Kidney (tissue), 11 donors: ENCODE measurements around the gene SIK1. TPM values are rescaled to one million over a fixed set of nuclear protein-coding genes. Genes with fewer than 3 reads are reported as not detected.
"Not testable (repeated sequence)": the region's sequence is repeated elsewhere in the genome, so short reads cannot be mapped to it uniquely, and the experiment has no call there.

ENCODE experiments used
- DNase-seq, 5 donors: peaks; one replicate each; pipeline ENCODE4 v3.0.0-alpha.2; 2013 to 2020
- FAIRE-seq: peaks from 2 replicates; lab custom pipeline; 2012; peaks lifted over from hg19 to GRCh38; lab: Jason Lieb, UNC
- H3K27ac ChIP-seq, 2 donors: one replicate each; pipeline ENCODE4 v1.7.0; 2013; ENCODE audit warnings: low read depth in 2 of 2, low read length in 2 of 2, inconsistent platforms in 1 of 2
- H3K27me3 ChIP-seq: one replicate; pipeline ENCODE4 v1.7.1; 2013; ENCODE audit warnings: low read length, inconsistent platforms; ENCODE audit not compliant: control insufficient read depth, insufficient read depth
- H3K36me3 ChIP-seq, 3 donors: one replicate each; pipeline versions ENCODE4 v1.7.0 to v1.7.1; 2013; ENCODE audit warnings: low read length in 3 of 3, control low read depth in 1 of 3, inconsistent platforms in 1 of 3; ENCODE audit not compliant: insufficient read depth in 3 of 3, control insufficient read depth in 2 of 3
- H3K4me1 ChIP-seq, 3 donors: one replicate each; pipeline versions ENCODE4 v1.7.0 to v1.7.1; 2013; ENCODE audit warnings: low read length in 3 of 3, inconsistent platforms in 1 of 3, low read depth in 1 of 3; ENCODE audit not compliant: control insufficient read depth in 2 of 3, insufficient read depth in 2 of 3
- H3K4me3 ChIP-seq, 3 donors: one replicate each; pipeline versions ENCODE4 v1.7.0 to v1.8.1; 2013; ENCODE audit warnings: low read length in 3 of 3, control low read depth in 1 of 3, inconsistent platforms in 1 of 3
- H3K9ac ChIP-seq, 3 donors: one replicate each; pipeline versions ENCODE4 v1.7.0 to v1.7.1; 2013; ENCODE audit warnings: low read length in 3 of 3, control low read depth in 1 of 3, inconsistent platforms in 1 of 3
- H3K9me3 ChIP-seq, 3 donors: one replicate each; pipeline versions ENCODE4 v1.7.0 to v1.7.1; 2013; ENCODE audit warnings: low read length in 3 of 3, control low read depth in 1 of 3, inconsistent platforms in 1 of 3; ENCODE audit not compliant: control insufficient read depth in 2 of 3, insufficient read depth in 1 of 3
- intact Hi-C: fragments of 100-400 bp; cut with DNase I; formaldehyde crosslinking; loops from one replicate; pipeline ENCODE4 v1.11.1; 2022
- polyA plus RNA-seq: library from polyadenylated mRNA; stranded (reverse); fragments of 350-450 nt; fragmentation: Illumina TruSeq; extraction: RNeasy Lipid Tissue Mini Kit (QIAGEN cat#74804); gene quantifications from one replicate; pipeline ENCODE4 v1.2.3, GENCODE V29; 2014; ENCODE audit warnings: low read depth, low replicate concordance; ENCODE audit not compliant: insufficient read depth
- total RNA-seq: library from RNA; stranded (reverse); fragmentation: NEBNext Ultra II Directional; extraction: Animal tissue kit (Norgen Biotek cat#: 25700); gene quantifications from one replicate; pipeline ENCODE4 v1.2.1, GENCODE V29; 2021
- donor health status: control.
- donor health status: control.
- donor health status: DM: yes; HTN: yes; CAD: no.
- donor health status: Normal renal cell carcinoma (clear cell type).

Gene SIK1
- total and polyA plus RNA-seq, 2 donors from 2014 or later: 3.4 to 24.9 TPM

DNA sequence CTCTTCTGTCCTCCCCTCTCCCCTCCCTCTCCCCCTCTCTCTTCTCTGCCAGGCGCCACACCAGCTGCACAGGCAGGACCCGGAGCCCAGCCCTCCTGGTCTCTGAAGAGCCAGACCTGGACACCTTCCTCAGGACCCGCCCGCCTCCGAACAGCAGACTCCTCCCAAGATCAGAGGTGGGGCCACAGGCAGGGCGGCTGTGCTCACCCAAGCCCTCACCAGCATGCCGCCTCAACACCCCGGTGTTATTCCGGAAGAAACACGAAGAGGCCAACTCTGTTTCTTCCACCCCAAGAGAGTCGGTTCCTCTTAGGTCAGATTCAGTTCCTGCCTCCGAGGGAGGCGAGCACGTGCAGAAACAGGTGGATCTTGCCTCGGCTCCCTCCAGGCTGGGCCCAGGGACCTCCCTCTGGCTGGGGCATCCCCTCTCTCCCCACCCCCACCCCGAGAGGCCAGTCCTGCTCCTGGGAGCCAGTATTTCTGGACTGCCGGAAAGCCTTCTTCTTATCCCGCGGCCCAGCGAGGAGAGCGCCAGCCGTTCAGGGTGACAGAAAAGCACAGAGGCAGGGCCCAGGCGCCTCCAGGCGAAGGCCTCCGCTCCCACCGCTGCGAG is 16.4 kb downstream of the SIK1 start:
- H3K36me3 ChIP-seq, FAIRE-seq, H3K9ac ChIP-seq, intact Hi-C loops, DNase-seq, H3K9me3 ChIP-seq, H3K27ac ChIP-seq, H3K4me1 ChIP-seq, H3K4me3 ChIP-seq, H3K27me3 ChIP-seq: not testable (repeated sequence)

DNA sequence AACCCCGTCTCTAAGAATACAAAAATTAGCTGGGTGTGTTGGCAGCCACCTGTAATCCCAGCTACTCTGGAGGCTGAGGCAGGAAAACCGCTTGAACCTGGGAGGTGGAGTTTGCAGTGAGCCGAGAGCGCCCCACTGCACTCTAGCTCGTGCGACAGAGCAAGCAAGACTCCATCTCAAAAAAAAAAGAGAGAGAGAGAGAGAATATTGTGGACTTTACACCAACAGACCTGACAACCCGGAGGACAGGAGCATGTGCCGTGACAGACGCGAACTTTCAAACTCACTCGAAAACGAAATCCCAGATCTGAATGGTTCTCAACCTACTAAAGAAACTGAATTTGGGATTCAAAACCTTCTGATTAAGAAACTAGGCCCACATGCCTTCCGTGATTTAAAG is 19.8 kb downstream of the SIK1 start:
- H3K27ac ChIP-seq, H3K4me3 ChIP-seq, DNase-seq, H3K9ac ChIP-seq, H3K4me1 ChIP-seq, H3K9me3 ChIP-seq, H3K36me3 ChIP-seq, FAIRE-seq, intact Hi-C loops, H3K27me3 ChIP-seq: not testable (repeated sequence)

DNA sequence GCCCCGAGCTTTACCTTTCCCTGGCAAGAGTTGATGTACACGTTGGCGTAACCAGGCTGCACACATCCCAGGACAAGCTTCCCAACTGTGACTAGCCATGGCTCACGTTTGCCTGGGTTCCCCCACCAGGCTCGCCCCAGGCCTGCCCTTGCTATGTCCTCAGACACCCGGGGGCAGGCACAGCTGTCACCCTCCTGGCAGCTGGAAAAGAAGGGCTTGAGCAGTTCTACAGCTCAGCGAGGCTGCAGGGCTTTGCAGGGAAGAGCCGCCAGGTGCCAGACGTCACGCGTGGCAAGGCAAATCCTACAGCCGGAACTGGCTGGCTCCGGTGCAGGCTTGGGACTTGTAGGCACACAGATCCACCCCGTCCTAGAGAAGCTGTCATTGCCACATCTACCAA is 22.5 kb downstream of the SIK1 start:
- H3K4me1 ChIP-seq, H3K4me3 ChIP-seq, H3K36me3 ChIP-seq, DNase-seq, H3K27me3 ChIP-seq, H3K9me3 ChIP-seq, intact Hi-C loops, H3K27ac ChIP-seq, FAIRE-seq, H3K9ac ChIP-seq: not testable (repeated sequence)

DNA sequence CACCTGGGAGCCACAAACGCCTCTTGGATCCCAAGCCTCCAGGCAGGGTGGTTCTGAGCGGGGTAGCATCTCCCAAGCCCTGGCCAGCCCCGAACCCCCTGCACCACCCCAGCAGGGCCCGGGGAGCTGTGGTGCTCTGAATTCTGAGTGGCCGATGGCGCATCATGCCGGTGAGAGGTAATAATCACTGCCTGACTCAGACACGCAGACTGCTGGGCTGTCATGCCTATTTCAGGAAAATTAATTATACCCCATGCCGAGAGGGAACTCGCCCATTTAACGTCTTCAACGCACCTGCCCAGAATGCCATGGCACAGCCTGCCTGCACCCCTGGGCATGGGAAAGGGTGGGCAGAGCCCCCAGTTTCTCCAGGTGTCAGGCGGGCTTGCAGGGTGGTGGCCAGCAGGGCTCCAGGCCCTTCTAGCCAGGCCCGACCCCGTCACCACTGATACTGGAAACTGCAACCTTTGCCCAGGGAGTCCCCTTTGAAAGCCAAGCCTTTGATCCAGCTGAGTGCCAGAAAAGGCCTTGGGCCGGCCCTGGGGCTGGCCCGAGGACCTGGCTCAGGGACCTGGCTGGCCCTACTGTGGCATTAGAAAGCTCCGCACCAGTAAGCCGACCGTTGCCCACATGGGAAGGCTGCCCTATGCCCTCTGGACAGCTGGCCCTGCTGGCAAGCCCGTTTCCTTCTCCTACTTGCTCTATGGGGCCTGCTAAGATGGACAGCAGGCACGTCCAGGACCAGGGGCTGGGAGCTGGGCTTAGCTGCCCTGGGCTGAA is 23.1 kb downstream of the SIK1 start:
- FAIRE-seq, H3K4me1 ChIP-seq, H3K4me3 ChIP-seq, H3K27me3 ChIP-seq, H3K9me3 ChIP-seq, H3K9ac ChIP-seq, H3K27ac ChIP-seq, intact Hi-C loops, H3K36me3 ChIP-seq: not testable (repeated sequence)
- peak in 1 of 5 donors; percentile 36 for DNase-seq

DNA sequence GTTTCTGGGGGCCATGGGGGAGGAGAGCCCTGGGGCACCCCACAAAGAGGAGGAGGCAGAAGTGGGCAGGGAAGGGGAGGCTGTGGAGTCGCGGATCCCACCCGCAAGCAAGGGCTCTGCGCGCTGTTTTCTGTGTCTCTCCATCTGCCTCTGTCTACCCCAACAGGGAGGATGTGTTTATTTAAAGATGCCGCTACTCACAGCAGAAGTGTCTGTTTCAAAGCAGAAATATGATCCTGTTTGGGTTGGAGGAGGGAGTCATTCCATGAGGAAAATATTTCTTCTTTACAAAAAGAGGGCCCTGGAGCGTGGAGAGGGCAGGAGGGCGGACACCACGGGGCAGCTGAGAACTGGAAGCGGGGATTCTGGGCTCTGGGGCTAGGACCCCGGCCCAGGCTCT is 25.8 kb downstream of the SIK1 start:
- DNase-seq, H3K4me3 ChIP-seq, H3K9me3 ChIP-seq, H3K9ac ChIP-seq, H3K36me3 ChIP-seq, FAIRE-seq, intact Hi-C loops, H3K27ac ChIP-seq, H3K27me3 ChIP-seq, H3K4me1 ChIP-seq: not testable (repeated sequence)

DNA sequence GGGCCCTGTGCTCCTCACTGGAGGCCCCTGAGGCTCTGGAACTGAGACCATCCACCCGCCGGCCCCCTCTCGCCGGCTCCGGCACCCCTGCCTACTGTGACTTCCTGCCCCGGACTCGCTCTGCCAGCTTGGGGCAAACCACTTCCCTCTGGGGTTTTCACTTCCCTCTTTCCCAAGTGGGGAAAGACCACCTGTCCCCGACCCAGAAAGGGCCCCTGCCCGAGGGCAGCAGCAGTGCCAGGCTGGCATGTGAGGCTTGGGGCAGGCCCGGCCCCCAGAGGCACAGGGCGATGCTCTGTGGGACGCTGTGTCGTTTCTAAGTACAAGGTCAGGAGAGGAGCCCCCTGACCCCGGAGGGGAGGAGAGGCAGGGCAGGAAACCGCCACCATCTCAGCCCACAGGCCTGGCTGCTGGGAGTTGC is 27.3 kb downstream of the SIK1 start:
- H3K4me1 ChIP-seq, H3K9ac ChIP-seq, FAIRE-seq, H3K36me3 ChIP-seq, DNase-seq, H3K27me3 ChIP-seq, H3K27ac ChIP-seq, intact Hi-C loops, H3K9me3 ChIP-seq, H3K4me3 ChIP-seq: not testable (repeated sequence)

DNA sequence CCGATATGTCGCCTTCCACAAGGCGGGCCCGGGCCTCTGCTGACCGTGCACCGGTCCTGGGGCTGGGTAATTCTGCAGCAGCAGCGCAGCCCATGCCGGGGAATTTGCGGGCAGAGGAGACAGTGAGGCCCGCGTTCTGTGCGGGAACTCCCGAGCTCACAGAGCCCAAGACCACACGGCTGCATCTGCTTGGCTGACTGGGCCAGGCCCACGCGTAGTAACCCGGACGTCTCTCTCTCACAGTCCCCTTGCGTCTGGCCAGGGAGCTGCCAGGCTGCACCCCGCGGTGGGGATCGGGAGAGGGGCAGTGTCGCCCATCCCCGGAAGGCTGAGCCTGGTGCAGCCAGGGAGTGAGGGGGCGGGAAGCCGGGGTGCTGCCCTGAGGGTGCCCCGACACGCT is 27.8 kb downstream of the SIK1 start:
- H3K36me3 ChIP-seq, FAIRE-seq, DNase-seq, H3K9ac ChIP-seq, H3K4me1 ChIP-seq, intact Hi-C loops, H3K27me3 ChIP-seq, H3K4me3 ChIP-seq, H3K27ac ChIP-seq, H3K9me3 ChIP-seq: not testable (repeated sequence)

DNA sequence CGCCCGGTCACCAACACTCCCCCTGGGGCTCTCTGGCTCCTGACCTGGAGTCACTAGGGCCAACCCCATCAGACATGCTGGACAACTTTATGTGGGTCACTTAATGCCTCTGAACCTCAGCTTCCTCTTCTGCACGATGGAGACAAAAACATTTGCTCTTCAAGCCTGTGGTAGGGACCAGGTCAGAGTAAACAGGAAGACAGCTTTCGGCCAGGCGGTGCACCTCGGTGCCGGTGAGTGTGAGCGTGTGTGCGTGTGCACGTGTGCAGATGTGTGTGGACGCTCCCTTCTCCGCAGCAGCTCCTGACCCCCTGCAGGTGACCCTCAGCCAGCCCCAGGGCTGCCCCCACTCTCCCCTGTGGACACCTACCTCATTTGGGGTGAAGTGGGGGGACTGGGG is 28.4 kb downstream of the SIK1 start:
- H3K27ac ChIP-seq, H3K9ac ChIP-seq, H3K36me3 ChIP-seq, H3K4me1 ChIP-seq, intact Hi-C loops, DNase-seq, H3K9me3 ChIP-seq, H3K27me3 ChIP-seq, H3K4me3 ChIP-seq, FAIRE-seq: not testable (repeated sequence)
